Breast epithelium (tissue), 3 donors: ENCODE measurements around the gene CLK2.

Source experiments
- POLR2A ChIP-seq: fragments of 450-650 bp; IDR thresholded peaks from one replicate; pipeline ENCODE4 v1.6.1; 2016; ENCODE audit warnings: antibody characterized with exemption, mild to moderate bottlenecking, moderate library complexity
- POLR2AphosphoS5 ChIP-seq, 3 donors: sonication (generic); formaldehyde crosslinking; IDR thresholded peaks; one replicate each; pipeline ENCODE4 v1.6.1; 2017; ENCODE audit warnings: antibody characterized with exemption in 3 of 3
- TF ChIP-seq, protein P1 (sequence below), 3 donors: fragments of 450-650 bp; IDR thresholded peaks; one replicate each; pipeline ENCODE4 v1.5.1; 2016 to 2017; ENCODE audit warnings: antibody characterized with exemption in 3 of 3, mild to moderate bottlenecking in 3 of 3, moderate library complexity in 3 of 3

DNA sequence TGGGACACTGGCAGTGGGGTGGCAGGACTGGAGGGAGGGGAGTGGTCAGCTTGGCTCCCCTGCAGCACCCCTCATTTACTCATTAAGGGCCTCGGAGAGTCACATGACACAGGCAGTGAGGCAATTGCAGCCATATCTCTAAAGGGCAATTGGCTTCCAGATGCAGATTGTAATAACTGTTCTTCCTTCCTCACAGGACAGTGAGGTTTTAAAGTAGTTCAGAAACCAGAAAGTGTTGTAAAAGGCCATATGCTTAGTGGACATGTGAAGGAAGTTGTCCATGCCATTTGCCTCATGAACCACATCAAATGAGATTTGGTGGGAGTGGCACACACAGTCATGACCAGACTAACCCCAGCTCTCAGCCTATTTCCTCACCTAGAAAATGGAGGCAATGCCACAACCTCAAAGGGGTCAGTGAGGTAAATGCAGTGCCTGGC lies 53.7 kb downstream of the CLK2 start:
- TF ChIP-seq, protein P1, sequence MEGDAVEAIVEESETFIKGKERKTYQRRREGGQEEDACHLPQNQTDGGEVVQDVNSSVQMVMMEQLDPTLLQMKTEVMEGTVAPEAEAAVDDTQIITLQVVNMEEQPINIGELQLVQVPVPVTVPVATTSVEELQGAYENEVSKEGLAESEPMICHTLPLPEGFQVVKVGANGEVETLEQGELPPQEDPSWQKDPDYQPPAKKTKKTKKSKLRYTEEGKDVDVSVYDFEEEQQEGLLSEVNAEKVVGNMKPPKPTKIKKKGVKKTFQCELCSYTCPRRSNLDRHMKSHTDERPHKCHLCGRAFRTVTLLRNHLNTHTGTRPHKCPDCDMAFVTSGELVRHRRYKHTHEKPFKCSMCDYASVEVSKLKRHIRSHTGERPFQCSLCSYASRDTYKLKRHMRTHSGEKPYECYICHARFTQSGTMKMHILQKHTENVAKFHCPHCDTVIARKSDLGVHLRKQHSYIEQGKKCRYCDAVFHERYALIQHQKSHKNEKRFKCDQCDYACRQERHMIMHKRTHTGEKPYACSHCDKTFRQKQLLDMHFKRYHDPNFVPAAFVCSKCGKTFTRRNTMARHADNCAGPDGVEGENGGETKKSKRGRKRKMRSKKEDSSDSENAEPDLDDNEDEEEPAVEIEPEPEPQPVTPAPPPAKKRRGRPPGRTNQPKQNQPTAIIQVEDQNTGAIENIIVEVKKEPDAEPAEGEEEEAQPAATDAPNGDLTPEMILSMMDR (IDR thresholded peaks at IDR 0.05): no peak
- TF ChIP-seq POLR2A (no peak), POLR2AphosphoS5 (IDR thresholded peaks at IDR 0.05) (no peak)
